HEK293 (cell line): ENCODE measurements around the gene NHLRC2.
A peak's percentile ranks its signal among the peaks of the same experiment; 100 is the strongest.

Experiments
- CTCF ChIA-PET: fragments of 350-600 bp; formaldehyde crosslinking; extraction: SDS; loops from one replicate; lab custom pipeline; 2021; ENCODE audit warnings: antibody characterized with exemption; lab: Yijun Ruan, JAX
- POLR2A ChIA-PET: fragments of 300-600 bp; formaldehyde crosslinking; extraction: SDS; loops from one replicate; lab custom pipeline; 2020; ENCODE audit warnings: antibody characterized with exemption, inconsistent platforms; lab: Yijun Ruan, JAX
- H3K27ac ChIP-seq: fragments of 200-500 bp; sonication (Bioruptor generic); 2 replicates; pipeline ENCODE4 v1.5.1; 2014; ENCODE audit warnings: low read depth, low read length, control low read depth, inconsistent platforms; ENCODE audit errors: extremely low read depth
- H3K36me3 ChIP-seq, 2 experiments: fragments of 200-500 bp in 1 of 2; sonication (Bioruptor generic) in 1 of 2; 1 replicate in 1 of 2; 2 replicates in 1 of 2; pipeline ENCODE4 v1.5.1; 2014 to 2017; ENCODE audit warnings: inconsistent platforms in 2 of 2, low read length in 2 of 2; ENCODE audit not compliant: control insufficient read depth in 2 of 2, insufficient read depth in 1 of 2
- H3K4me1 ChIP-seq: fragments of 200-500 bp; sonication (Bioruptor generic); 2 replicates; pipeline ENCODE4 v1.5.1; 2014; ENCODE audit warnings: mild to moderate bottlenecking, low read length, inconsistent platforms; ENCODE audit not compliant: control insufficient read depth, insufficient read depth
- H3K4me3 ChIP-seq: 2 replicates; pipeline ENCODE4 v1.5.1; 2011; ENCODE audit warnings: low read depth, mild to moderate bottlenecking, control low read depth, low read length, moderate library complexity
- H3K9me3 ChIP-seq: fragments of 200-500 bp; sonication (Bioruptor generic); 2 replicates; pipeline ENCODE4 v1.5.1; 2014; ENCODE audit warnings: low read depth, low read length, inconsistent platforms; ENCODE audit not compliant: control insufficient read depth, insufficient read depth
- GLI4 ChIP-seq: fragments of 450-650 bp; formaldehyde crosslinking; IDR thresholded peaks from 2 replicates; pipeline ENCODE4 v1.5.1; 2016; ENCODE audit warnings: missing biosample characterization, missing genetic modification characterization
- HOXA7 ChIP-seq: sonication (generic); formaldehyde crosslinking; IDR thresholded peaks from 2 replicates; pipeline ENCODE4 v1.8.1; 2022; ENCODE audit warnings: missing genetic modification reagents, borderline replicate concordance
- IKZF3 ChIP-seq: fragments of 450-650 bp; IDR thresholded peaks from 2 replicates; pipeline ENCODE4 v1.5.0; 2018; ENCODE audit warnings: missing biosample characterization, mild to moderate bottlenecking, missing genetic modification characterization, moderate library complexity
- KLF9 ChIP-seq: fragments of 450-650 bp; formaldehyde crosslinking; IDR thresholded peaks from 2 replicates; pipeline ENCODE4 v1.5.1; 2016; ENCODE audit warnings: missing biosample characterization, missing genetic modification characterization, low read depth
- SALL2 ChIP-seq: fragments of 450-650 bp; formaldehyde crosslinking; IDR thresholded peaks from 2 replicates; pipeline ENCODE4 v1.5.0; 2017; ENCODE audit warnings: missing biosample characterization, mild to moderate bottlenecking, missing genetic modification characterization, borderline replicate concordance
- SP7 ChIP-seq: fragments of 450-650 bp; formaldehyde crosslinking; IDR thresholded peaks from 2 replicates; pipeline ENCODE4 v1.5.1; 2016; ENCODE audit warnings: missing biosample characterization, missing genetic modification characterization
- ZBTB8A ChIP-seq: fragments of 450-650 bp; formaldehyde crosslinking; IDR thresholded peaks from 2 replicates; pipeline ENCODE4 v1.5.1; 2016; ENCODE audit warnings: missing biosample characterization, missing genetic modification characterization
- ZFP37 ChIP-seq: fragments of 450-650 bp; formaldehyde crosslinking; IDR thresholded peaks from 2 replicates; pipeline ENCODE4 v1.5.1; 2016; ENCODE audit warnings: missing biosample characterization, missing genetic modification characterization
- ZNF132 ChIP-seq: fragments of 450-650 bp; formaldehyde crosslinking; IDR thresholded peaks from 2 replicates; pipeline ENCODE4 v1.5.1; 2017; ENCODE audit warnings: missing biosample characterization, missing genetic modification characterization, borderline replicate concordance
- ZNF155 ChIP-seq: fragments of 450-650 bp; formaldehyde crosslinking; IDR thresholded peaks from 2 replicates; pipeline ENCODE4 v1.5.1; 2016; ENCODE audit warnings: missing biosample characterization, missing genetic modification characterization
- ZNF19 ChIP-seq: fragments of 450-650 bp; formaldehyde crosslinking; IDR thresholded peaks from 2 replicates; pipeline ENCODE4; 2016; ENCODE audit warnings: missing biosample characterization, missing genetic modification characterization, low read depth
- ZNF23 ChIP-seq: fragments of 450-650 bp; formaldehyde crosslinking; IDR thresholded peaks from 2 replicates; pipeline ENCODE4 v1.5.1; 2016; ENCODE audit warnings: missing biosample characterization, missing genetic modification characterization, borderline replicate concordance
- ZNF426 ChIP-seq: fragments of 450-650 bp; formaldehyde crosslinking; IDR thresholded peaks from 2 replicates; pipeline ENCODE4 v1.5.1; 2017; ENCODE audit warnings: missing biosample characterization, missing genetic modification characterization, mild to moderate bottlenecking, inconsistent platforms, moderate library complexity
- ZNF433 ChIP-seq: fragments of 450-650 bp; formaldehyde crosslinking; IDR thresholded peaks from 2 replicates; pipeline ENCODE4 v1.5.1; 2016; ENCODE audit warnings: missing biosample characterization, missing genetic modification characterization, low read depth
- ZNF48 ChIP-seq: fragments of 450-650 bp; formaldehyde crosslinking; IDR thresholded peaks from 2 replicates; pipeline ENCODE4 v1.5.1; 2016; ENCODE audit warnings: missing biosample characterization, missing genetic modification characterization
- ZNF514 ChIP-seq: fragments of 450-650 bp; formaldehyde crosslinking; IDR thresholded peaks from 2 replicates; pipeline ENCODE4 v1.5.1; 2016; ENCODE audit warnings: missing biosample characterization, missing genetic modification characterization
- ZNF571 ChIP-seq: fragments of 450-650 bp; formaldehyde crosslinking; IDR thresholded peaks from 2 replicates; pipeline ENCODE4 v1.5.0; 2017; ENCODE audit warnings: missing biosample characterization, missing genetic modification characterization
- ZNF600 ChIP-seq: fragments of 450-650 bp; formaldehyde crosslinking; IDR thresholded peaks from 2 replicates; pipeline ENCODE4 v1.5.1; 2016; ENCODE audit warnings: missing biosample characterization, missing genetic modification characterization
- ZNF660 ChIP-seq: fragments of 450-650 bp; IDR thresholded peaks from 2 replicates; pipeline ENCODE4 v1.5.1; 2018; ENCODE audit warnings: missing biosample characterization, mild to moderate bottlenecking, missing genetic modification characterization
- ZNF747 ChIP-seq: fragments of 450-650 bp; formaldehyde crosslinking; IDR thresholded peaks from 2 replicates; pipeline ENCODE4 v1.5.1; 2016; ENCODE audit warnings: missing biosample characterization, missing genetic modification characterization
- ZSCAN30 ChIP-seq: fragments of 450-650 bp; IDR thresholded peaks from 2 replicates; pipeline ENCODE4 v1.5.1; 2018; ENCODE audit warnings: missing biosample characterization, mild to moderate bottlenecking, missing genetic modification characterization, moderate library complexity
- ZSCAN5A ChIP-seq: fragments of 450-650 bp; formaldehyde crosslinking; IDR thresholded peaks from 2 replicates; pipeline ENCODE4 v1.5.1; 2016; ENCODE audit warnings: missing biosample characterization, missing genetic modification characterization
- TF ChIP-seq, protein P1 (sequence below): fragments of 450-650 bp; formaldehyde crosslinking; IDR thresholded peaks from 2 replicates; pipeline ENCODE4 v1.5.1; 2016; ENCODE audit warnings: missing biosample characterization, missing genetic modification characterization
- TF ChIP-seq, protein P2 (sequence below): fragments of 450-650 bp; formaldehyde crosslinking; IDR thresholded peaks from 2 replicates; pipeline ENCODE4 v1.5.0; 2017; ENCODE audit warnings: missing biosample characterization, missing genetic modification characterization, borderline replicate concordance

The NHLRC2 gene

GRCh38 chr10:113895018-113895417, 40.6 kb downstream of the NHLRC2 start:
- ChIA-PET POLR2A (no interaction called here), CTCF (interaction anchor here (0.7 kb wide), 1 partner anchor 29 kb away, joined by 3 read pairs; no protein-coding TSS in a partner anchor)
- TF ChIP-seq ZNF600 (tag by site-specific recombination) (no peak), ZNF433 (tag by site-specific recombination) (no peak), ZBTB8A (tag by site-specific recombination) (no peak), ZNF747 (no peak)
- TF ChIP-seq, all 188 proteins: peak for 0

DNA sequence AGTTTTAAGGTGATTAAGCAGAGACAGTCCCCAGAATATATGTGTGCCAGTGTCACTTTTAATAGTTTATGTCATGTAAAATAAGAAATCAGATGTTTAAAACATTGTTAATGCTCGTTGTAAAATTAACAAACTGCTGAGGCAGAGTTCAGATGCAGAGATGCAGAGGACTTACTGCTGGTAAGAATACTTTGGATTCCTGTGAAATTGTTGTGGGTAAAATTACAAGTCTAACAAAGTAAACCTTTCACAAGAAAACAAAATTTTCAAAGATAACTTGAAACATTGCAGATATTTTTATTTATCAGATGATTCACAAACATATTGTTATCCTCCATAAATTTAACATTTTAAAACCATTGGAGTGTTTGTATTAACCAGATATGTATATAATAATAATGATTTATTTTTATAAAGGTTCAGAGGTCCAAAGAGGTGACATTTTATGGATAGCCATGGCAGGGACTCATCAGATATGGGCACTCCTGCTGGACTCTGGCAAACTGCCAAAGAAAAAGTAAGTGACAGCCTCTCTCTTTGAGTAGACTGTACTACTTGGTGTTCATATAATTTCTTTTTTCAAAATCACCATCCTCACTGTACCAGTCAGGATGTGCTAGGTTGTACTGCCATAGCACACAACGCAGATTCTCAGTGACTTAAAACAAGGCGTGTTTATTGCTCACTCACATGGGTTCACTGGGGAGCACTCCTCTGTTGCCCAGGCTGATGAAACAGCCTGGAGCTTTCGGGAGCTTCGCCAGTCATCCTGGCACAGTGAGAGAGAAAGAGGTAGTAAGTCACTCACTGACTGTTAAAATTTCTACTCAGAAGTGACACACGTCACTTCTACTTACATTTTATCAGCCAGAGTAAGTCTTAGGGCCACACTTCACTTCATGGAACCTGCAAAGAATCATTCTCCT, 43.5 kb downstream of the NHLRC2 start:
- POLR2A ChIA-PET = no interaction called here
- Histone ChIP-seq H3K4me1 (peaks cover 2% of the 10 kb centered on the region; the same call in 1 of the 2 replicates), H3K9me3 (no peaks in the 10 kb centered on the region), H3K36me3 (peaks cover 13 to 20% of the 10 kb centered on the region in 2 experiments; a peak in 2 of 3 replicates), H3K4me3 (no peak overlapping the region), H3K27ac (no peak overlapping the region)
- CTCF ChIA-PET = interaction anchor here (0.8 kb wide), 1 partner anchor 12 kb away, joined by 3 read pairs; no protein-coding TSS in a partner anchor
- TF ChIP-seq ZNF660 (tag by site-specific recombination) (peak; percentile 21; the same call in 1 of the 2 replicates), ZNF48 (no peak), ZNF571 (no peak), ZSCAN30 (tag by site-specific recombination) (0 out of 2 replicates have a peak, but pooled peaks have one; percentile 47)

More at GRCh38 chr10:113895018-113895417, 40.6 kb downstream of the NHLRC2 start:
- no peak overlapping the region for H3K27ac ChIP-seq
- H3K9me3 ChIP-seq = no peaks in the 10 kb centered on the region
- no peak overlapping the region for H3K4me3 ChIP-seq
- H3K4me1 ChIP-seq = peaks cover 2% of the 10 kb centered on the region; the same call in 1 of the 2 replicates
- H3K36me3 ChIP-seq = peaks cover 0 to 12% of the 10 kb centered on the region in 2 experiments; a peak in 1 of 3 replicates

GRCh38 chr10:113899952-113900598, 45.6 kb downstream of the NHLRC2 start:
- Histone ChIP-seq H3K36me3 (peaks cover 27 to 41% of the 10 kb centered on the region in 2 experiments; a peak in 2 of 3 replicates), H3K4me1 (peaks cover 2% of the 10 kb centered on the region; the same call in 1 of the 2 replicates), H3K4me3 (no peak overlapping the region), H3K9me3 (no peaks in the 10 kb centered on the region), H3K27ac (no peak overlapping the region)
- no peak for TF ChIP-seq ZNF132 (tag by site-specific recombination)
- TF ChIP-seq, protein P1, sequence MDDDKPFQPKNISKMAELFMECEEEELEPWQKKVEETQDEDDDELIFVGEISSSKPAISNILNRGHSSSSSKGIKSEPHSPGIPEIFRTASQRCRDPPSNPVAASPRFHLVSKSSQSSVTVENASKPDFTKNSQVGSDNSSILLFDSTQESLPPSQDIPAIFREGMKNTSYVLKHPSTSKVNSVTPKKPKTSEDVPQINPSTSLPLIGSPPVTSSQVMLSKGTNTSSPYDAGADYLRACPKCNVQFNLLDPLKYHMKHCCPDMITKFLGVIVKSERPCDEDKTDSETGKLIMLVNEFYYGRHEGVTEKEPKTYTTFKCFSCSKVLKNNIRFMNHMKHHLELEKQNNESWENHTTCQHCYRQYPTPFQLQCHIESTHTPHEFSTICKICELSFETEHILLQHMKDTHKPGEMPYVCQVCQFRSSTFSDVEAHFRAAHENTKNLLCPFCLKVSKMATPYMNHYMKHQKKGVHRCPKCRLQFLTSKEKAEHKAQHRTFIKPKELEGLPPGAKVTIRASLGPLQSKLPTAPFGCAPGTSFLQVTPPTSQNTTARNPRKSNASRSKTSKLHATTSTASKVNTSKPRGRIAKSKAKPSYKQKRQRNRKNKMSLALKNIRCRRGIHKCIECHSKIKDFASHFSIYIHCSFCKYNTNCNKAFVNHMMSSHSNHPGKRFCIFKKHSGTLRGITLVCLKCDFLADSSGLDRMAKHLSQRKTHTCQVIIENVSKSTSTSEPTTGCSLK (tag by site-specific recombination) = no peak
- no peak for TF ChIP-seq ZSCAN5A
- TF ChIP-seq ZNF155 (tag by site-specific recombination) = no peak
- no peak for TF ChIP-seq ZNF514
- TF ChIP-seq SALL2 = no peak
- no peak for TF ChIP-seq ZNF23 (tag by site-specific recombination)
- TF ChIP-seq ZNF426 = no peak
- no peak for TF ChIP-seq GLI4 (tag by site-specific recombination)
- no peak for TF ChIP-seq SP7
- no peak for TF ChIP-seq IKZF3
- TF ChIP-seq KLF9 (tag by site-specific recombination) = no peak
- TF ChIP-seq ZNF19 (tag by site-specific recombination) = no peak
- no peak for TF ChIP-seq ZFP37 (tag by site-specific recombination)
- TF ChIP-seq, protein P2, sequence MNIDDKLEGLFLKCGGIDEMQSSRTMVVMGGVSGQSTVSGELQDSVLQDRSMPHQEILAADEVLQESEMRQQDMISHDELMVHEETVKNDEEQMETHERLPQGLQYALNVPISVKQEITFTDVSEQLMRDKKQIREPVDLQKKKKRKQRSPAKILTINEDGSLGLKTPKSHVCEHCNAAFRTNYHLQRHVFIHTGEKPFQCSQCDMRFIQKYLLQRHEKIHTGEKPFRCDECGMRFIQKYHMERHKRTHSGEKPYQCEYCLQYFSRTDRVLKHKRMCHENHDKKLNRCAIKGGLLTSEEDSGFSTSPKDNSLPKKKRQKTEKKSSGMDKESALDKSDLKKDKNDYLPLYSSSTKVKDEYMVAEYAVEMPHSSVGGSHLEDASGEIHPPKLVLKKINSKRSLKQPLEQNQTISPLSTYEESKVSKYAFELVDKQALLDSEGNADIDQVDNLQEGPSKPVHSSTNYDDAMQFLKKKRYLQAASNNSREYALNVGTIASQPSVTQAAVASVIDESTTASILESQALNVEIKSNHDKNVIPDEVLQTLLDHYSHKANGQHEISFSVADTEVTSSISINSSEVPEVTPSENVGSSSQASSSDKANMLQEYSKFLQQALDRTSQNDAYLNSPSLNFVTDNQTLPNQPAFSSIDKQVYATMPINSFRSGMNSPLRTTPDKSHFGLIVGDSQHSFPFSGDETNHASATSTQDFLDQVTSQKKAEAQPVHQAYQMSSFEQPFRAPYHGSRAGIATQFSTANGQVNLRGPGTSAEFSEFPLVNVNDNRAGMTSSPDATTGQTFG = no peak
- no peak for TF ChIP-seq HOXA7
- CTCF ChIA-PET = no interaction called here
- POLR2A ChIA-PET = no interaction called here
